ENCODE results near the gene GOLGA3.

- TF ChIP-seq EZH2phosphoT487 (IDR thresholded peaks at IDR 0.05; ENCODE audit: borderline replicate concordance): no peak
- TF ChIP-seq, protein P1, sequence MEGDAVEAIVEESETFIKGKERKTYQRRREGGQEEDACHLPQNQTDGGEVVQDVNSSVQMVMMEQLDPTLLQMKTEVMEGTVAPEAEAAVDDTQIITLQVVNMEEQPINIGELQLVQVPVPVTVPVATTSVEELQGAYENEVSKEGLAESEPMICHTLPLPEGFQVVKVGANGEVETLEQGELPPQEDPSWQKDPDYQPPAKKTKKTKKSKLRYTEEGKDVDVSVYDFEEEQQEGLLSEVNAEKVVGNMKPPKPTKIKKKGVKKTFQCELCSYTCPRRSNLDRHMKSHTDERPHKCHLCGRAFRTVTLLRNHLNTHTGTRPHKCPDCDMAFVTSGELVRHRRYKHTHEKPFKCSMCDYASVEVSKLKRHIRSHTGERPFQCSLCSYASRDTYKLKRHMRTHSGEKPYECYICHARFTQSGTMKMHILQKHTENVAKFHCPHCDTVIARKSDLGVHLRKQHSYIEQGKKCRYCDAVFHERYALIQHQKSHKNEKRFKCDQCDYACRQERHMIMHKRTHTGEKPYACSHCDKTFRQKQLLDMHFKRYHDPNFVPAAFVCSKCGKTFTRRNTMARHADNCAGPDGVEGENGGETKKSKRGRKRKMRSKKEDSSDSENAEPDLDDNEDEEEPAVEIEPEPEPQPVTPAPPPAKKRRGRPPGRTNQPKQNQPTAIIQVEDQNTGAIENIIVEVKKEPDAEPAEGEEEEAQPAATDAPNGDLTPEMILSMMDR (conservative IDR thresholded peaks at IDR 0.05; ENCODE audit: low read length): no peak
Measured at GRCh38 chr12:132834181-132834711, 5.6 kb upstream of the GOLGA3 start.

Data from Loucy (cell line).